HG03342 (cell line): ENCODE results near the gene YIPF6.
A peak's percentile ranks its signal among the peaks of the same experiment; 100 is the strongest.
"Not testable (repeated sequence)": the region's sequence is repeated elsewhere in the genome, so short reads cannot be mapped to it uniquely, and the experiment has no call there.

Source experiments
- ATAC-seq: cut with Tn5 transposase; IDR thresholded peaks from one replicate; pipeline ENCODE4 v1.9.1; 2021; ENCODE audit warnings: mild to moderate bottlenecking, moderate library complexity; ENCODE audit not compliant: unreplicated experiment

YIPF6 gene

DNA sequence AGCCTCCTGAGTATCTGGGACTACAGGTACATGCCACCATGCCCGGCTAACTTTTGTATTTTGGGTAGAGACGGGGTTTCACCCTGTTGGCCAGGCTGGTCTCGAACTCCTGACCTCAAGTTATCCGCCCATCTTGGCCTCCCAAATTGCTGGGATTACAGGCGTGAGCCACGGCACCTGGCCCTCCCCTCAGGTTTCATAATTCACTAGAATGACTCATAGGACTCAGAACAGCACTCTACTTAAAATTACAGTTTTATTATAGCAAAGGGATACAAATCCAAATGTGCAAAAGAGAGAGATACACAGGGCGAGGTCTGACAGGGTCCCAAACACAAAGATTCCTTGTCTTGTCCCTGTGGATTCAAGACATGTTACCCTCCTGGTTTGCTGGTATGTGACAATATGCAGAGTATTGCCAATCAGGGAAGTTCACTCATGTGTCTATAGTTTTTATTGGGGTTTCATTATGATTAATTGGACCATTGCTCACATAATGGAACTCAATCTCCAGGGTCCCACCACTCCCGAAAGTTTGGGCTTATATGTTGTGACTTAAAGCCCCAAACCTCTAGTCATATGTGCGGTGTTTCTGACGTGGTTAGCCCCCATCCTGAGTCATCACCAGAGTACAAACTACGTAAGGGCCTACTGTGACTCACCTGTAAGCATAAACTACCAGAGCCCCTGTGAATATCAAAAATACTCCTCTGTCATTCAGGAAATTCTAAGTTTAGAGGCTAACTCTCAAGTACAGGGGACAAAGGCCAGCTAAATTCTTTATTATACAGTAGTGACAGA is 5.2 kb downstream of the YIPF6 start:
- peak; percentile 60 for ATAC-seq

GRCh38 chrX:68506649-68507048 is 7.8 kb downstream of the YIPF6 start:
- no peak for ATAC-seq

- ATAC-seq = peak; percentile 46
Measured at GRCh38 chrX:68508799-68509198, 9.9 kb downstream of the YIPF6 start.

GRCh38 chrX:68511255-68511654 is 12.4 kb downstream of the YIPF6 start:
- ATAC-seq = peak; percentile 79

- not testable (repeated sequence) for ATAC-seq
Measured at GRCh38 chrX:68524680-68525079, 25.8 kb downstream of the YIPF6 start.

DNA sequence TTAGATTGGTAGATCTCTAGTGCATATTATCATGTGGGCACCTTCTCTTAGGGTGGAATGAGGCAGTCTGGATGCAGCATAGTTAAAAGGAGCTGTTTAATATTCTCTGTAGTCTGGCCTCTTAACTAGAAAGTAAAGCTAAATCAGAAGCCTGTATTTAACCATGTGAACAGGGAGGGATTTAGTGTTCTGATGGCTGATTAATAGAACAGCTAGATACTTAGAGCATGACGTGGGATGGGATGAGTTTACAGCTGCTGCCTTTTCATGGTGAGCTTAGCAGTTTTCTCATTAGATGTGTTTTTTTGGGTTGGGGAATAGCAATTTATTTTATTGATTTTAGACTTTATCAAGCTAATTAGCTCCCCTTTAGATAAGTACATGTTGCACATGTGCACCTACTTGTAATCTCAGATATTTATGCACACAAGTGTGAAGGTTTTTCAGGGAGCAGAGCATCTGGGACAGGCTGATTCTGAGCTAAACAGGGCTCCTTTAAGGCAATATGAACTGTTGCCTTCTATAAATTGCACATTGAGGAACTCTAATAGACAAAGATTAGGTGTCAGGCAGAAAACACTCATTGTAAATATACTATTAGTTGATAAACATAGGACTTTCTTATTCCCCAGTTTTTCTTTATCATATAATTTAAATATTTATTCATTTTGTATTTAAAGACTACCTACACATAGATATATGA is 34.1 kb downstream of the YIPF6 start:
- ATAC-seq = no peak

DNA sequence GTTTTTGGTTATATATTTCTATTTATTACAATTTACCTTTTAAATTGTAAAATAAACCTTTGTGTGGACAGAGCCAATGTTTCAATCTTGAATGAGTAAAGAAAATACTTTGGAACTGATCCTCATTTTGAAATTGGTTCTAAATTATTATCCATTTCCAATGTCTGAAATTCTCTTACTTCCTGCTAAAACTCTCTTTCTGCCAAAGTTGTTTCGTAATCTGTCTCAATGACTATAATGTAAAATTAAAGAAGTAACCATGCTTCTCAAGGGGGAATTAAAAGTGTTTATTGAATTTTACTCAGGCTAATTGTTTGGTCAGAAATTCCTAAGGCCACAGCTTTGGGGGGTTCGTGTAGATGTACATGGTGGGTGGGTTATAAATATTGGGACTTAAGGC is 34.8 kb downstream of the YIPF6 start:
- no peak for ATAC-seq

- ATAC-seq = no peak
Measured at GRCh38 chrX:68534691-68535090, 35.8 kb downstream of the YIPF6 start.

- ATAC-seq = no peak
Measured at GRCh38 chrX:68536429-68536828, 37.6 kb downstream of the YIPF6 start.

DNA sequence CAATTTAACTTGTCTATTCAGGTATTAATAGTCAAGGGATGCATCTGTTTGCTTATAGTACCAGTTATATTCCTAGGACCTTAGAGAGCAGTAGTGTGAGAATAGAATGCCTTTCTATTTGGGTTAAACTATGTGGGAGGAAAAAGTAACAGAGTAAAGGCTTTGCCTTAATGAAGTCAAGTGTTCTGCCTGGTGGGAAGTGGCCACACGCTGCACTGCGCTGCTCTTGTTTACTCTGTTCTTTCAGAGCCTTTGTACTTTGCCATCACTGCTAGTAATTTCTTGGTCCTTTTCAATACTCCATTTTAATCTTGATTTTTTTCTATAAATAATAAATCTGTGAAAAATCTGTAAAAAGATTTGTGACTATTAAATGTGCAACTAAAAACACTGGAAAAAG is 38.0 kb downstream of the YIPF6 start:
- no peak for ATAC-seq

DNA sequence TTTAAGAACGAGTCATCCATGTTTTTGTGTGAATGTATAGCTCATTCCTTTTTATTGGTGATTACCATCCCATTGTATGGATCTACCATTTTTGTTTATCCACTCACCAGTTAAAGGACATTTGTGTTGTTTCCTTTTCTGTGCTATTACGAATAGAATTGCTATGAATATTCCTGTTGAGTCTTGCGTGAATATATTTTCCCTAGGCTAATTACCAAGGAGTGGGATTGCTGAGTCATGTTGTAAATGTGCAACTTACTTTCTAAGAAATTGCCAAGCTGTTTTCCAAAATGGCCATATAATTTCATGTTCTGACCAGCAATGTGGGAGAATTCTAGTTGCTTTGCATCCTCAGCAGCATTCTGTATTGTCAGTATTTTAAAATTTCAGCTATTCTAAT is 51.3 kb downstream of the YIPF6 start:
- no peak for ATAC-seq

- ATAC-seq = no peak
Measured at GRCh38 chrX:68556036-68556435, 57.2 kb downstream of the YIPF6 start.

- ATAC-seq = not testable (repeated sequence)
Measured at GRCh38 chrX:68557126-68557525, 58.3 kb downstream of the YIPF6 start.

- ATAC-seq = not testable (repeated sequence)
Measured at GRCh38 chrX:68559905-68560304, 61.1 kb downstream of the YIPF6 start.

- no peak for ATAC-seq
Measured at GRCh38 chrX:68568136-68568535, 69.3 kb downstream of the YIPF6 start.

DNA sequence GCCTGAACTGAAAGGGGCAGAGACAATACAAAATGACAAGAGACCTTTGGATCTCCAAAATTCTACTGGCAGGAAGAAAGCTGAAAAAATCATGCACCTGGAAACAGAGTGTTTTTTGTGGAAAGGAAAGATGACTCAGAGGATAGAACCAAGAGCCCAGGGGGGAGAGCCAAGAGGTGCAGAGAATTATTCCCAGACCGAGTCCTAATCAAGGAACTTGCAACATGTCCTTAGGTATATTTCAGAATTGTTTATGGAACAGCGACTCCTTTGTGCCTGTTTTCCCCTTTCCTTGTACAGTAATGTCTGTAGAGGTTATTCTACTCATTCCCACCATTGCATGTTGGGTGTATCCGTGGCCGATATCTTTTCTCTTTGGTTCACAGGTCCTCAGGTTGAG is 71.7 kb downstream of the YIPF6 start:
- ATAC-seq = no peak

- peak; percentile 21 for ATAC-seq
Measured at GRCh38 chrX:68571292-68571609, 72.4 kb downstream of the YIPF6 start.

DNA sequence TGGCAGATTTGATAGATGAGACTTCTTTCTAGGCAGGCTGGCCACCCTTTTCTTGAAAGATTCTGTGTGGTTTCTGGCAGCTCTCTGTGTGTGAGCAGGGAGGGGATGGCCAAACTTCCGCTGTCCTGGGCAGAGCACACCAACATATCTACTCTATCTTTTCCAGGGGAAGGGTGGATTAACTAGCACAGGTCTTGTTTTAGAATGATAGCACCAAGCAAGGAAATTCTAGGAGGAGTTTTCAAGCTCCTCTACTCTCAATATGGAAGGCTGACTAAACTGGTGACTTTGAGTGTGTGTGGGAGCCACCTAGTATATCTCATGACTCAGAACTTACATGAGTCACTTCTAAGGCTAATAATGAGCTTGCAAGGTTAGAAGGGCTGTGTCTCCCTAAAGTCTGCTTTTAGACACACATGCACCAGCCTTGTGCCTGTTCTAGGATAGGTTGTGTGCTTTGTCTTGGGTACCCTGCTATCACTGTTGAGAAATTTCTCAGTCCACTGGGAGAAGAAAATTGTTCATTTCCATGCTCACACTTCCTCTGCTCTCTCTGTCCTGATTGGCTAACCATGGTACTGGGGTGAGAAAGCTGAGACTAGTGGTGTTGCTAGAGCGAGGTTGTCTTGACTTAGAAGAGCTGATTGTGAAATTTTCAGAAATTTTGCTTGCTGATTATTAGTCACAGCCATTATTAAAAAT is 72.9 kb downstream of the YIPF6 start:
- ATAC-seq = peak; percentile 86

DNA sequence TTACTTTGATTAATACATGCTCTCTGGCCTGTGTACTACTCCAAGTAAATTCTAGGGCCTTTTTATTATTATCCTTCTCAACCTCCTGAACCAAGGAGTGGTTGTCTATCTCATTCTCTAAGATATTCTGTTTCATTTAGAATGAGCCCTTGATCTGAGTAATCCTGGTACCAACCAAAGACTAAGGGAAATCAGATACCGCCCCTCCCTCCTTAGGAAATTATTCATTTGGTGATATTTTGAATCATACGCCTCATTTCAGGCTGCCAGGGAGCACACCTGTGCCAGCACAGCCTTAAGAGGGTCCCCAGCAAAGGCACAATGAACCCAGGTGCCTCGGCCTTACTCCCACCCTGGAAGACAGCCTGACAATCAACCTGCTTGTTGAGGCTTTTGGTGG is 75.4 kb downstream of the YIPF6 start:
- no peak for ATAC-seq

GRCh38 chrX:68579810-68580209 is 81.0 kb downstream of the YIPF6 start:
- ATAC-seq = no peak

- ATAC-seq = no peak
Measured at GRCh38 chrX:68584221-68584620, 85.4 kb downstream of the YIPF6 start.
